Gastroesophageal sphincter (tissue), 4 donors: ENCODE measurements around the gene GANC. TPM values are rescaled to one million over a fixed set of nuclear protein-coding genes. Genes with fewer than 3 reads are reported as not detected.
"Not testable (repeated sequence)": the region's sequence is repeated elsewhere in the genome, so short reads cannot be mapped to it uniquely, and the experiment has no call there.

Experiments
- ATAC-seq: fragments of 150-250 bp; one replicate; pipeline ENCODE4 v1.9.1; 2016; ENCODE audit warnings: mild to moderate bottlenecking, moderate library complexity
- H3K27ac ChIP-seq, 4 donors: fragments of 200-600 bp; sonication (generic) in 3 of 4; 1 replicate in 3 of 4; 2 replicates in 1 of 4; pipeline ENCODE4 v1.5.1; 2016 to 2019
- H3K27me3 ChIP-seq: fragments of 200-600 bp; sonication (generic); one replicate; pipeline ENCODE4 v1.5.1; 2019
- H3K36me3 ChIP-seq, 2 donors: fragments of 200-600 bp; sonication (generic); one replicate each; pipeline ENCODE4 v1.5.1; 2019; ENCODE audit warnings: control low read depth in 1 of 2
- H3K4me1 ChIP-seq, 3 donors: fragments of 200-600 bp; sonication (generic); 1 replicate in 2 of 3; 2 replicates in 1 of 3; pipeline ENCODE4 v1.5.1; 2016 to 2019; ENCODE audit warnings: control low read depth in 2 of 3
- H3K4me3 ChIP-seq, 2 donors: fragments of 200-600 bp; sonication (generic); one replicate each; pipeline ENCODE4 v1.5.1; 2019; ENCODE audit warnings: mild to moderate bottlenecking in 1 of 2, moderate library complexity in 1 of 2
- H3K9me3 ChIP-seq, 3 donors: fragments of 200-600 bp; sonication (generic); one replicate each; pipeline ENCODE4 v1.5.1; 2017 to 2019; ENCODE audit warnings: control low read depth in 2 of 3
- EP300 ChIP-seq: sonication (generic); formaldehyde crosslinking; IDR thresholded peaks from one replicate; pipeline ENCODE4 v1.6.1; 2017; ENCODE audit warnings: antibody characterized with exemption, mild to moderate bottlenecking
- POLR2A ChIP-seq, 2 donors: fragments of 450-650 bp; IDR thresholded peaks; one replicate each; pipeline ENCODE4 v1.6.1; 2017; ENCODE audit warnings: antibody characterized with exemption in 2 of 2, mild to moderate bottlenecking in 2 of 2, moderate library complexity in 1 of 2
- POLR2AphosphoS5 ChIP-seq: sonication (generic); formaldehyde crosslinking; IDR thresholded peaks from one replicate; pipeline ENCODE4 v1.6.1; 2017; ENCODE audit warnings: antibody characterized with exemption
- WGBS, 2 donors: methylation state at CpG; one replicate each; pipeline ENCODE4 v1.1.5; 2018; ENCODE audit warnings: low coverage in 1 of 2; 5-methylcytosine and 5-hydroxymethylcytosine counted together
- total RNA-seq, 4 donors: library from RNA; depleted of rRNA; stranded (reverse); fragments of >200 nt; gene quantifications; one replicate each; pipeline ENCODE4 v1.1.0, GENCODE V29; 2016
- TF ChIP-seq, protein P1 (sequence below), 4 experiments: fragments of 200-600 bp in 2 of 4; fragments of 450-650 bp in 2 of 4; sonication (generic) in 1 of 4; IDR thresholded peaks; one replicate each; pipeline ENCODE4 v1.5.1; 2017 to 2019; ENCODE audit warnings: antibody characterized with exemption in 4 of 4, mild to moderate bottlenecking in 2 of 4, moderate library complexity in 2 of 4

The GANC gene
- total RNA-seq, 4 donors from 2014 or later, result 14.4 to 41.2 (median 19.7) TPM

- TF ChIP-seq EP300, result no peak
- no peak overlapping the region for H3K27ac ChIP-seq
- H3K9me3 ChIP-seq, result no peaks in the 10 kb centered on the region
- no peak for ATAC-seq
- peaks cover 0 to 54% of the 10 kb centered on the region in 2 donors for H3K36me3 ChIP-seq
- no peak overlapping the region for H3K4me3 ChIP-seq
- 57 to 74% methylated on average over 2 of the region's 2 CpGs for WGBS, 2 donors
- no peaks in the 10 kb centered on the region for H3K27me3 ChIP-seq
- peaks cover 0 to 8% (median 0%) of the 10 kb centered on the region in 3 donors for H3K4me1 ChIP-seq
These were observed 56.2 kb downstream of the GANC start for GRCh38 chr15:42329161-42329560.

DNA sequence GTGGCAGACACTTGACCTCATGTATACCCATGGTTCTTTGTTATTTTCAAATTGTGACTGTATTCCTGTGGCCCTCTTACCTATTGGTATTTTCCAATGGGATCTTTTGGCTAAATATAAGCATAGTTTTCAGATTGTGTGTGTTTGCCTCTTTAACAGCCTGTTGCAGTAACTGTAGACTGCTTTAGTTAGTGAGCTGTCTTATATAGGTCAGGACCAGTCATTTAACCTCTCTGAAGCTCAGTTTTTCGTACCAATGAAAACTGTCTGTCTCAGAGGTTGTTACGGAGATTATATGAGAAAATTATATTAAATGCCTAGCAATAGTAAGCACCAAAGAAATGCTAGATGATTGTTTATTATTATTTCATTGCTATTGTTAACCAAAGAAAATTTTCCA is 57.0 kb downstream of the GANC start:
- no peak for ATAC-seq
- 69 to 100% methylated on average over 1 to 2 of the region's 2 CpGs for WGBS, 2 donors

GRCh38 chr15:42331235-42331634 is 58.2 kb downstream of the GANC start:
- Histone ChIP-seq H3K27ac (no peak overlapping the region), H3K4me1 (peaks cover 0 to 8% (median 0%) of the 10 kb centered on the region in 3 donors), H3K4me3 (no peak overlapping the region), H3K9me3 (peaks cover 0 to 10% (median 0%) of the 10 kb centered on the region in 3 donors), H3K27me3 (no peaks in the 10 kb centered on the region), H3K36me3 (peaks cover 0 to 49% of the 10 kb centered on the region in 2 donors)
- TF ChIP-seq, protein P1, sequence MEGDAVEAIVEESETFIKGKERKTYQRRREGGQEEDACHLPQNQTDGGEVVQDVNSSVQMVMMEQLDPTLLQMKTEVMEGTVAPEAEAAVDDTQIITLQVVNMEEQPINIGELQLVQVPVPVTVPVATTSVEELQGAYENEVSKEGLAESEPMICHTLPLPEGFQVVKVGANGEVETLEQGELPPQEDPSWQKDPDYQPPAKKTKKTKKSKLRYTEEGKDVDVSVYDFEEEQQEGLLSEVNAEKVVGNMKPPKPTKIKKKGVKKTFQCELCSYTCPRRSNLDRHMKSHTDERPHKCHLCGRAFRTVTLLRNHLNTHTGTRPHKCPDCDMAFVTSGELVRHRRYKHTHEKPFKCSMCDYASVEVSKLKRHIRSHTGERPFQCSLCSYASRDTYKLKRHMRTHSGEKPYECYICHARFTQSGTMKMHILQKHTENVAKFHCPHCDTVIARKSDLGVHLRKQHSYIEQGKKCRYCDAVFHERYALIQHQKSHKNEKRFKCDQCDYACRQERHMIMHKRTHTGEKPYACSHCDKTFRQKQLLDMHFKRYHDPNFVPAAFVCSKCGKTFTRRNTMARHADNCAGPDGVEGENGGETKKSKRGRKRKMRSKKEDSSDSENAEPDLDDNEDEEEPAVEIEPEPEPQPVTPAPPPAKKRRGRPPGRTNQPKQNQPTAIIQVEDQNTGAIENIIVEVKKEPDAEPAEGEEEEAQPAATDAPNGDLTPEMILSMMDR (IDR thresholded peaks at IDR 0.05), result no peak
- no peak for TF ChIP-seq POLR2A (IDR thresholded peaks at IDR 0.05)
- TF ChIP-seq EP300, result no peak
- no peak for TF ChIP-seq POLR2AphosphoS5
- ATAC-seq, result no peak
- 56% methylated on average over 1 to 2 of the region's 3 CpGs for WGBS, 2 donors

More for the DNA sequence above, 57.0 kb downstream of the GANC start:
- Histone ChIP-seq H3K4me1 (peaks cover 0 to 8% (median 0%) of the 10 kb centered on the region in 3 donors), H3K27me3 (no peaks in the 10 kb centered on the region), H3K27ac (no peak overlapping the region), H3K36me3 (peaks cover 0 to 55% of the 10 kb centered on the region in 2 donors), H3K9me3 (peaks cover 0 to 3% (median 0%) of the 10 kb centered on the region in 3 donors), H3K4me3 (no peak overlapping the region)
- TF ChIP-seq, protein P1 (IDR thresholded peaks at IDR 0.05), result no peak
- TF ChIP-seq POLR2A (IDR thresholded peaks at IDR 0.05), result no peak
- TF ChIP-seq POLR2AphosphoS5, result no peak
- no peak for TF ChIP-seq EP300

DNA sequence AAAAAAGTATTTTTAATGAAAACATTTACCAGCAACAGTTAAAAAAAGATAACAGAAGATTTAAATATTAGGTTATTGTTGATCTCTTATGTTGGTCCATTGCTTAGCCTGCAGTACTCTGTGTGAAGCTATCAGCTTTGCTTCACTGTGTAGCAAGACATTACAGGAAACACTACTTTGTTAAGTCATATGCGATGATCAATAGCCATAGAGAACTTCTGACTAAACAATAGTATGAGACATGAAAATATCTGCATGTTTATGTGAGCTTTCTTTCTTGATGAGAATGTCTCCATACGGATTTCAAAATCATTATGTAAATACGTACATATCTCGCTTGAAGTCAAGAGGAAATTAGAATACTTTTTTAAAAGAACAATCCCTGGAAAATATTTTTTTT is 59.3 kb downstream of the GANC start:
- ATAC-seq, result no peak

GRCh38 chr15:42335074-42335473 is 62.1 kb downstream of the GANC start:
- TF ChIP-seq POLR2A (IDR thresholded peaks at IDR 0.05) (no peak), EP300 (no peak)
- TF ChIP-seq, protein P1 (IDR thresholded peaks at IDR 0.05), result no peak
- Histone ChIP-seq H3K9me3 (peaks cover 0 to 10% (median 0%) of the 10 kb centered on the region in 3 donors), H3K4me1 (peaks cover 0 to 8% (median 0%) of the 10 kb centered on the region in 3 donors), H3K36me3 (peaks cover 0 to 33% of the 10 kb centered on the region in 2 donors), H3K27me3 (no peaks in the 10 kb centered on the region), H3K27ac (no peak overlapping the region), H3K4me3 (no peak overlapping the region)
- WGBS, 2 donors, result 77 to 90% methylated on average over 2 of the region's 2 CpGs
- no peak for ATAC-seq

More for the DNA sequence above, 59.3 kb downstream of the GANC start:
- Histone ChIP-seq H3K4me1 (peaks cover 0 to 8% (median 0%) of the 10 kb centered on the region in 3 donors), H3K9me3 (peaks cover 0 to 10% (median 0%) of the 10 kb centered on the region in 3 donors), H3K36me3 (peaks cover 0 to 38% of the 10 kb centered on the region in 2 donors), H3K27me3 (no peaks in the 10 kb centered on the region), H3K4me3 (no peak overlapping the region), H3K27ac (no peak overlapping the region)
- TF ChIP-seq POLR2AphosphoS5, result no peak
- TF ChIP-seq EP300, result no peak
- TF ChIP-seq POLR2A (IDR thresholded peaks at IDR 0.05), result no peak
- TF ChIP-seq, protein P1 (IDR thresholded peaks at IDR 0.05), result no peak
- 89 to 98% methylated on average over 4 of the region's 4 CpGs for WGBS, 2 donors

DNA sequence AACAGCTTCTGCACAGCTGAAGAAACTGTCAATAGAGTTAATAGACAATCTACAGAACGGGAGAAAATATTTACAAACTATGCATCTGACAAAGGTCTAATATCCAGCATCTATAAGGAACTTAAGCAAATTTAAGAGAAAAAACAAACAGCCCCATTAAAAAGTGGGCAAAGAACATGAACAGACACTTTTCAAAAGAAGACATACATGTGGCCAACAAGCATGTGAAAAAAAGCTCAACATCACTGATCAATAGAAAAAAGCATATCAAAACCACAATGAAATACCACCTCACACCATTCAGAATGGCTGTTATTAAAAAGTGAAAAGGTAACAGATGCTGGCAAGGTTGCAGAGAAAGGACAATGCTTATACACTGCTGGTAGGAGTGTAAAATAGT is 63.6 kb downstream of the GANC start:
- H3K27ac ChIP-seq, H3K4me3 ChIP-seq, H3K4me1 ChIP-seq, ATAC-seq, H3K27me3 ChIP-seq, H3K9me3 ChIP-seq: not testable (repeated sequence)
- peaks cover 0 to 24% of the 10 kb centered on the region in 2 donors for H3K36me3 ChIP-seq
- 87 to 100% methylated on average over 1 of the region's 1 CpG for WGBS, 2 donors

- H3K27ac ChIP-seq, H3K9me3 ChIP-seq, H3K4me1 ChIP-seq, H3K4me3 ChIP-seq, H3K27me3 ChIP-seq, ATAC-seq: not testable (repeated sequence)
- 94 to 100% methylated on average over 3 of the region's 3 CpGs for WGBS, 2 donors
- peaks cover 0 to 26% of the 10 kb centered on the region in 2 donors for H3K36me3 ChIP-seq
These were observed 64.1 kb downstream of the GANC start for GRCh38 chr15:42337104-42337503.
